OCI-LY7 (cell line): ENCODE measurements around the gene PTEN. TPM values are rescaled to one million over a fixed set of nuclear protein-coding genes. Genes with fewer than 3 reads are reported as not detected.
A peak's percentile ranks its signal among the peaks of the same experiment; 100 is the strongest.

Experiments used
- BruUV-seq: library from RNA; stranded (reverse); fragments of 400-500 nt; replicated peaks from 2 replicates; lab custom pipeline; 2021; lab: Mats Ljungman, UMichigan
- CTCF ChIA-PET: fragments of 300-600 bp; sonication (Branson Sonifier 250); formaldehyde crosslinking; loops from one replicate; lab custom pipeline; 2022; ENCODE audit warnings: antibody characterized with exemption; ENCODE audit not compliant: unreplicated experiment; lab: Charles Lee
- POLR2A ChIA-PET: fragments of 300-600 bp; sonication (Branson Sonifier 250); formaldehyde crosslinking; loops from one replicate; lab custom pipeline; 2022; ENCODE audit warnings: antibody characterized with exemption; lab: Charles Lee
- DNase-seq: peaks from one replicate; pipeline ENCODE4 v3.0.0-alpha.2; 2015; ENCODE audit warnings: low spot score
- H2AFZ ChIP-seq: fragments of 200-600 bp; sonication (generic), shearing (Covaris generic); 2 replicates; pipeline ENCODE4 v1.6.1; 2014; ENCODE audit warnings: mild to moderate bottlenecking, antibody characterized with exemption, low read length, moderate library complexity
- H3K27ac ChIP-seq: fragments of 200-600 bp; sonication (generic); 2 replicates; pipeline ENCODE4 v1.5.1; 2014; ENCODE audit warnings: mixed run types, low read depth, mild to moderate bottlenecking, moderate library complexity, low read length, inconsistent platforms; ENCODE audit not compliant: poor library complexity, severe bottlenecking
- H3K36me3 ChIP-seq: fragments of 200-600 bp; sonication (generic); 2 replicates; pipeline ENCODE4 v1.6.1; 2014; ENCODE audit warnings: mild to moderate bottlenecking, antibody characterized with exemption, low read length, moderate library complexity, mixed read lengths; ENCODE audit not compliant: insufficient read depth
- H3K4me1 ChIP-seq: fragments of 200-600 bp; sonication (generic); 2 replicates; pipeline ENCODE4 v1.5.1; 2014; ENCODE audit warnings: mild to moderate bottlenecking, low read length; ENCODE audit not compliant: insufficient read depth, poor library complexity, severe bottlenecking
- H3K4me2 ChIP-seq: fragments of 200-600 bp; sonication (generic); 2 replicates; pipeline ENCODE4 v1.6.1; 2014; ENCODE audit warnings: mild to moderate bottlenecking, low read length
- H3K4me3 ChIP-seq: fragments of 200-600 bp; sonication (generic); 2 replicates; pipeline ENCODE4 v1.5.1; 2014; ENCODE audit warnings: mild to moderate bottlenecking, low read depth, low read length; ENCODE audit not compliant: poor library complexity, severe bottlenecking
- H3K79me2 ChIP-seq: fragments of 200-600 bp; sonication (generic); 2 replicates; pipeline ENCODE4 v1.6.1; 2016; ENCODE audit warnings: low read depth, mild to moderate bottlenecking, low read length, moderate library complexity, mixed read lengths; ENCODE audit not compliant: insufficient read depth
- H3K9me2 ChIP-seq: fragments of 200-600 bp; sonication (generic); 2 replicates; pipeline ENCODE4 v1.6.1; 2016; ENCODE audit warnings: mild to moderate bottlenecking, low read length, mixed read lengths; ENCODE audit not compliant: insufficient read depth
- H3K9me3 ChIP-seq: fragments of 200-600 bp; sonication (generic); 2 replicates; pipeline ENCODE4 v1.6.1; 2014; ENCODE audit warnings: mild to moderate bottlenecking, mixed run types, low read length, mixed read lengths
- H4K20me1 ChIP-seq: fragments of 200-600 bp; sonication (generic); 2 replicates; pipeline ENCODE4 v1.6.1; 2014; ENCODE audit warnings: mild to moderate bottlenecking, antibody characterized with exemption, low read length, moderate library complexity, mixed read lengths; ENCODE audit not compliant: insufficient read depth
- EZH2phosphoT487 ChIP-seq: fragments of 200-600 bp; sonication (generic); IDR thresholded peaks from 2 replicates; pipeline ENCODE4 v1.6.1; 2018; ENCODE audit warnings: low read depth, borderline replicate concordance, mild to moderate bottlenecking, mixed run types, antibody characterized with exemption, low read length, moderate library complexity, mixed read lengths
- intact Hi-C: fragments of 100-400 bp; cut with micrococcal nuclease; formaldehyde crosslinking; loops from one replicate; pipeline ENCODE4 v1.10.0; 2022; ENCODE audit not compliant: unreplicated experiment
- total RNA-seq, 2 experiments: library from RNA; depleted of rRNA in 1 of 2; stranded (reverse); fragments of >200 nt in 1 of 2; shearing (Covaris generic) in 1 of 2; gene quantifications; 2 replicates each; pipeline ENCODE4 v1.2.3, GENCODE V29; 2014 to 2022
- TF ChIP-seq, protein P1 (sequence below): fragments of 200-600 bp; sonication (generic); conservative IDR thresholded peaks from 2 replicates; pipeline ENCODE4 v1.5.1; 2014; ENCODE audit warnings: mild to moderate bottlenecking, antibody characterized with exemption, low read length, moderate library complexity, mixed read lengths

PTEN gene
- total RNA-seq, 2 experiments from 2014 or later, result 135 to 173 TPM

GRCh38 chr10:87915989-87916388 lies 52.6 kb downstream of the PTEN start:
- Histone ChIP-seq H3K4me1 (peaks cover 34% of the 10 kb centered on the region), H3K36me3 (peaks cover 85% of the 10 kb centered on the region), H3K9me3 (peaks cover 28% of the 10 kb centered on the region; the same call in 1 of the 2 replicates), H3K27ac (no peak overlapping the region), H3K9me2 (no peaks in the 10 kb centered on the region), H3K4me3 (no peak overlapping the region), H3K79me2 (peaks cover 100% of the 10 kb centered on the region), H2AFZ (no peak overlapping the region), H4K20me1 (0 out of 2 replicates have a peak, but pooled peaks cover 8% of the 10 kb centered on the region), H3K4me2 (no peak overlapping the region)
- DNase-seq, result no peak
- no TSS peak for BruUV-seq
- TF ChIP-seq, protein P1, sequence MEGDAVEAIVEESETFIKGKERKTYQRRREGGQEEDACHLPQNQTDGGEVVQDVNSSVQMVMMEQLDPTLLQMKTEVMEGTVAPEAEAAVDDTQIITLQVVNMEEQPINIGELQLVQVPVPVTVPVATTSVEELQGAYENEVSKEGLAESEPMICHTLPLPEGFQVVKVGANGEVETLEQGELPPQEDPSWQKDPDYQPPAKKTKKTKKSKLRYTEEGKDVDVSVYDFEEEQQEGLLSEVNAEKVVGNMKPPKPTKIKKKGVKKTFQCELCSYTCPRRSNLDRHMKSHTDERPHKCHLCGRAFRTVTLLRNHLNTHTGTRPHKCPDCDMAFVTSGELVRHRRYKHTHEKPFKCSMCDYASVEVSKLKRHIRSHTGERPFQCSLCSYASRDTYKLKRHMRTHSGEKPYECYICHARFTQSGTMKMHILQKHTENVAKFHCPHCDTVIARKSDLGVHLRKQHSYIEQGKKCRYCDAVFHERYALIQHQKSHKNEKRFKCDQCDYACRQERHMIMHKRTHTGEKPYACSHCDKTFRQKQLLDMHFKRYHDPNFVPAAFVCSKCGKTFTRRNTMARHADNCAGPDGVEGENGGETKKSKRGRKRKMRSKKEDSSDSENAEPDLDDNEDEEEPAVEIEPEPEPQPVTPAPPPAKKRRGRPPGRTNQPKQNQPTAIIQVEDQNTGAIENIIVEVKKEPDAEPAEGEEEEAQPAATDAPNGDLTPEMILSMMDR, result no peak
- TF ChIP-seq EZH2phosphoT487, result no peak
- ChIA-PET POLR2A (interaction anchor here (3.5 kb wide), 1 partner anchor 10 kb away, joined by 24 read pairs; no protein-coding TSS in a partner anchor), CTCF (no interaction called here)
- intact Hi-C loops, result no loop called here

- Histone ChIP-seq H3K9me2 (no peaks in the 10 kb centered on the region), H3K36me3 (peaks cover 83% of the 10 kb centered on the region), H3K4me1 (peaks cover 34% of the 10 kb centered on the region), H3K9me3 (peaks cover 22% of the 10 kb centered on the region; the same call in 1 of the 2 replicates), H3K4me3 (no peak overlapping the region), H2AFZ (no peak overlapping the region), H3K79me2 (peaks cover 100% of the 10 kb centered on the region), H4K20me1 (0 out of 2 replicates have a peak, but pooled peaks cover 8% of the 10 kb centered on the region), H3K4me2 (no peak overlapping the region), H3K27ac (no peak overlapping the region)
- POLR2A ChIA-PET, result interaction anchor here (3.5 kb wide), 1 partner anchor 10 kb away, joined by 24 read pairs; no protein-coding TSS in a partner anchor
- intact Hi-C loops, result no loop called here
- CTCF ChIA-PET, result no interaction called here
- no peak for DNase-seq
- BruUV-seq, result TSS peak; percentile 3
- TF ChIP-seq, protein P1, result no peak
- TF ChIP-seq EZH2phosphoT487, result no peak
These were observed 53.1 kb downstream of the PTEN start for GRCh38 chr10:87916515-87916914.

DNA sequence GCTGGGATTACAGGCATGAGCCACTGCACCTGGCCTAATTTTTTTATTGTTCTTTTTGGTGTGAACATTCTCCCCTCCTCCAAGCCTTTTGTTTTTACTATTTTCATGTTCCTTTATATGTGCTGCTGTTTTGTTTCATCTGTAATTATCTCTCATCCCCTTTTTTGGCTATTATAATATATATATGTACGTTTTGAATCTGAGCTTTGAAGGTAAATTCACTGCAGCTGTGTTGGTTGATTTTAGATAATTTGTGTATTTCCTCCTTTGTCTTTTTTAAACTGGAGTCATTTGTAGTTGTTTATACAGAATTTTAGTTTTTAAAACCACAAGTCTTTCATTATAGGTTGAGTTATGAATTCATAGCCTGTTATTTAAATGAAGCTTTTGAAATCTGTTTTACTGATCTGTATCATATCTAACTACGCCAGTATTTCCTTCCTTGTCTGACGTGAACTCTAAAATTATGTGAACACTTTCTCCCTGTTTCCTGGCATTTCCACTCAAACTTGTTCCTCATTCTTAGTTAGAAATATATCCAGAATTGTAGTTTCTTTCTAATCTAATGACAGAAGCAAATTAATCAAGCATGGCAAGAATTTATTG lies 54.9 kb downstream of the PTEN start:
- TF ChIP-seq, protein P1, result no peak
- TF ChIP-seq EZH2phosphoT487, result no peak
- H4K20me1 ChIP-seq, result peaks cover 18% of the 10 kb centered on the region; the same call in 1 of the 2 replicates
- H3K36me3 ChIP-seq, result peaks cover 83% of the 10 kb centered on the region
- BruUV-seq, result no TSS peak
- no peak overlapping the region for H3K4me3 ChIP-seq
- H3K9me3 ChIP-seq, result peaks cover 7% of the 10 kb centered on the region; the same call in 1 of the 2 replicates
- peaks cover 48% of the 10 kb centered on the region for H3K4me1 ChIP-seq
- POLR2A ChIA-PET, result interaction anchor here (0.7 to 1.2 kb wide), 11 partner anchors 9 to 490 kb away, joined by 3 to 5 read pairs (median 3); no protein-coding TSS in a partner anchor
- H3K4me2 ChIP-seq, result peak overlapping the region; percentile 29
- H3K9me2 ChIP-seq, result no peaks in the 10 kb centered on the region
- CTCF ChIA-PET, result no interaction called here
- H3K79me2 ChIP-seq, result peaks cover 100% of the 10 kb centered on the region
- H2AFZ ChIP-seq, result no peak overlapping the region
- DNase-seq, result no peak
- intact Hi-C loops, result no loop called here
- peak overlapping the region; percentile 25 for H3K27ac ChIP-seq
